Sigmoid colon (tissue), 7 donors: ENCODE results near the gene LAMB2. TPM values are rescaled to one million over a fixed set of nuclear protein-coding genes. Genes with fewer than 3 reads are reported as not detected.

Experiments
- DNase-seq: peaks from one replicate; pipeline ENCODE4 v3.0.0-alpha.2; 2019
- H3K27ac ChIP-seq, 4 donors: fragments of 200-600 bp; sonication (generic); one replicate each; pipeline ENCODE4 v1.5.1; 2016 to 2019; ENCODE audit warnings: mild to moderate bottlenecking in 1 of 4
- H3K27me3 ChIP-seq, 3 donors: fragments of 200-600 bp; sonication (generic); one replicate each; pipeline ENCODE4 v1.5.1; 2019; ENCODE audit warnings: mild to moderate bottlenecking in 1 of 3
- H3K36me3 ChIP-seq, 4 donors: fragments of 200-600 bp; sonication (generic); one replicate each; pipeline ENCODE4 v1.5.1; 2016 to 2019
- H3K4me1 ChIP-seq, 4 donors: fragments of 200-600 bp; sonication (generic); one replicate each; pipeline ENCODE4 v1.5.1; 2017 to 2019
- H3K4me3 ChIP-seq, 4 donors: fragments of 200-600 bp; sonication (generic); one replicate each; pipeline ENCODE4 v1.5.1; 2017 to 2019; ENCODE audit warnings: mild to moderate bottlenecking in 2 of 4, moderate library complexity in 1 of 4
- H3K9me3 ChIP-seq, 4 donors: fragments of 200-600 bp in 3 of 4; sonication (generic) in 3 of 4; one replicate each; pipeline versions ENCODE4 v1.5.1 to v1.6.1; 2013 to 2019
- EP300 ChIP-seq, 4 donors: sonication (generic); formaldehyde crosslinking; IDR thresholded peaks; one replicate each; pipeline ENCODE4 v1.6.1; 2017; ENCODE audit warnings: antibody characterized with exemption in 4 of 4
- POLR2A ChIP-seq, 2 donors: fragments of 450-650 bp; IDR thresholded peaks; one replicate each; pipeline ENCODE4 v1.6.1; 2016; ENCODE audit warnings: antibody characterized with exemption in 2 of 2, mild to moderate bottlenecking in 2 of 2, moderate library complexity in 2 of 2
- POLR2AphosphoS5 ChIP-seq, 4 donors: sonication (generic); formaldehyde crosslinking; IDR thresholded peaks; one replicate each; pipeline ENCODE4 v1.6.1; 2017; ENCODE audit warnings: antibody characterized with exemption in 4 of 4
- WGBS, 2 donors: extraction: QIAGEN DNeasy Blood & Tissue Kit; methylation state at CpG; one replicate each; pipeline ENCODE4 v1.1.7; 2013; 5-methylcytosine and 5-hydroxymethylcytosine counted together
- intact Hi-C: fragments of 100-400 bp; cut with DNase I; formaldehyde crosslinking; loops from one replicate; pipeline ENCODE4 v1.15.1; 2023
- polyA plus RNA-seq, 3 donors: library from polyadenylated mRNA; stranded (reverse); fragments of 200-250 nt; gene quantifications; one replicate each; pipeline ENCODE4 v1.2.3, GENCODE V29; 2013
- total RNA-seq, 4 donors: library from RNA; depleted of rRNA; stranded (reverse); fragments of >200 nt; gene quantifications; one replicate each; pipeline ENCODE4 v1.1.0, GENCODE V29; 2016
- TF ChIP-seq, protein P1 (sequence below), 4 experiments: fragments of 450-650 bp in 3 of 4; fragments of 200-600 bp in 1 of 4; IDR thresholded peaks; one replicate each; pipeline ENCODE4 v1.5.1; 2016 to 2019; ENCODE audit warnings: antibody characterized with exemption in 4 of 4, mild to moderate bottlenecking in 3 of 4, moderate library complexity in 2 of 4
- donor health status: healthy with polysubstance abuse.
- donor health status: Bipolar disorder and iron deficiency.
- donor health status: healthy.

Gene LAMB2
- total and polyA plus RNA-seq, 7 donors = 10.2 to 612 (median 252) TPM

DNA sequence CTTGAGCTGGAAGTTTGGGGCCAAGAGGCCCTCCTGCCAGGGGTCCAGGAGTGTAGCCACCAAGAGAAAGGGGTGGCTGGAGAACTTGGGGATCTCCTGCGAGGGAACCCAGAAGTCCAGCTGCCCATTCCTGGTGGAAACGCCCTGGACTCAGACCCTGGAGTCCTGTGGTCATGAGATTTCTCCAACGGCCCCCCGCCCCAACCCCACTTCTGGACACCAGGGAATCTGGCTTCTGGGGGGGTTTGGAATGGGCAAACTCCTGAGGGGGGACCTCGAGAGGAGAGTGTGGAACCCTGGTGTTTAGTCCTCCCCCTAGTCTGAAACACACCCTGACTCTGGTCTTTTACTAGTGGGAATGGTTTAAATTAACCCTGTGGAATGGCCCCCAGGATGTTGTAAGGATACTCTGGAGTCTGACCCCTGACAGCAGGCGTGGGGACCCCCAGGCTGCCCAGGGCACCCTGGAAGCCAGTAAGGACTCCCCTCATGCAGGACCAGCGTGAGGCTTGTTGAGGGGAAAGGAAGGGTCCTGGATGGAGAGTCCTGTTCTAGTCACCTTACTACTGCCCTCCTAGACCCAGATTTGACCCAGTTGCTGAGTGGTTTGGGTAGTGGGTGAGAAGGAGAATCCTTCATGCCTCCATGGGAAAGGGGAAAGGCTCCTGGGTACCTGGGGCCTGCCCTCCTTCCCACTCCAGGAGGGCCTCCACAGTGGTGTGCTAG lies 39.1 kb upstream of the LAMB2 start:
- Histone ChIP-seq H3K9me3 (no peaks in the 10 kb centered on the region), H3K27me3 (no peaks in the 10 kb centered on the region), H3K4me3 (peak overlapping the region; percentile 58 to 93 (median 70)), H3K4me1 (peaks cover 0 to 60% (median 42%) of the 10 kb centered on the region in 4 donors), H3K27ac (peak overlapping the region; percentile 85 to 95 (median 88)), H3K36me3 (peaks cover 3 to 29% (median 20%) of the 10 kb centered on the region in 4 donors)
- TF ChIP-seq EP300 (IDR thresholded peaks at IDR 0.05) (no peak), POLR2A (IDR thresholded peaks at IDR 0.05) (no peak), POLR2AphosphoS5 (IDR thresholded peaks at IDR 0.05) (no peak)
- TF ChIP-seq, protein P1, sequence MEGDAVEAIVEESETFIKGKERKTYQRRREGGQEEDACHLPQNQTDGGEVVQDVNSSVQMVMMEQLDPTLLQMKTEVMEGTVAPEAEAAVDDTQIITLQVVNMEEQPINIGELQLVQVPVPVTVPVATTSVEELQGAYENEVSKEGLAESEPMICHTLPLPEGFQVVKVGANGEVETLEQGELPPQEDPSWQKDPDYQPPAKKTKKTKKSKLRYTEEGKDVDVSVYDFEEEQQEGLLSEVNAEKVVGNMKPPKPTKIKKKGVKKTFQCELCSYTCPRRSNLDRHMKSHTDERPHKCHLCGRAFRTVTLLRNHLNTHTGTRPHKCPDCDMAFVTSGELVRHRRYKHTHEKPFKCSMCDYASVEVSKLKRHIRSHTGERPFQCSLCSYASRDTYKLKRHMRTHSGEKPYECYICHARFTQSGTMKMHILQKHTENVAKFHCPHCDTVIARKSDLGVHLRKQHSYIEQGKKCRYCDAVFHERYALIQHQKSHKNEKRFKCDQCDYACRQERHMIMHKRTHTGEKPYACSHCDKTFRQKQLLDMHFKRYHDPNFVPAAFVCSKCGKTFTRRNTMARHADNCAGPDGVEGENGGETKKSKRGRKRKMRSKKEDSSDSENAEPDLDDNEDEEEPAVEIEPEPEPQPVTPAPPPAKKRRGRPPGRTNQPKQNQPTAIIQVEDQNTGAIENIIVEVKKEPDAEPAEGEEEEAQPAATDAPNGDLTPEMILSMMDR (IDR thresholded peaks at IDR 0.05) = no peak
- DNase-seq = no peak
- intact Hi-C loops = loop anchor here (1.0 to 5.0 kb wide), 7 partner anchors 27 to 277 kb away; partner anchors contain the start of genes C3orf62, GPX1 and USP4
- 46 to 49% methylated on average over 7 of the region's 7 CpGs for WGBS, 2 donors

DNA sequence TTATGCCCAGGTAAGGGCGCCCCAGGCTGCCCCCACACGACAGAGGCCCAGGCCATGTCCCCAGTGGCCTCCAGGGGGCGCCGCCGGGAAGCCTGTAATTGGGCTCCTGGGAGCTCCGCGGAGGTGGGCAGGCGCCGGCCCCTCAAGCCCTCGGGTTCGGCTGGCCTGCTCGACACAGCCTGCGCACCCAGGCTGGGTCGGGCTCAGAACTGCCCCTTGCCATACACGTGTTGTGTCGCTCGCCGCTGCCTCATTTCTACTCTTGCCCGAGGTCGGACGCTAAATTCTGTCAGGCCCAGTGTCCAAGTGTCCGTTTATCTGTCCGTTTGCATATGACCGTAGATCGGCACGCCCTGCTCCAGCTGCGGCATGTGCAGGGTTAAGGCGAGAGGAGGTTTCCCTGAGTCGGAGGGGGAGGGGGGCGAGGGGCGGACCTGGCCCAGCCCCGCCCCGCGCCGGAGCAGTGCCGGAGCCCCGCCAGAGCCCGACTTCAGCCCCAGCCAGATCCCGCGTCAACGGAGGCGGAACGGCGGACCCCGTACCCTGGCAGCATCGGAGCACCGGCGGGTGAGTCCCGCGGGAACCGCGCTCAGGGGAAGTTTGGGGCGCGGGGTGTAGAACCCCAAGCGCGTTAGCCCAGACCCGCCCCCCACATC lies 38.4 kb upstream of the LAMB2 start, which contains the start of gene KLHDC8B:
KLHDC8B (plus strand) TSS at position 480 of the 656 bp plus-strand sequence. CDS start 1,172 bp downstream, outside the sequence.
- Histone ChIP-seq H3K36me3 (peaks cover 3 to 23% (median 17%) of the 10 kb centered on the region in 4 donors), H3K4me1 (peaks cover 0 to 60% (median 48%) of the 10 kb centered on the region in 4 donors), H3K9me3 (no peaks in the 10 kb centered on the region), H3K4me3 (peak within 1 kb of the TSS; percentile 58 to 93 (median 70)), H3K27me3 (no peaks in the 10 kb centered on the region), H3K27ac (peak within 1 kb of the TSS; percentile 85 to 95 (median 88))
- 1% methylated on average over 57 of the region's 57 CpGs for WGBS, 2 donors
- intact Hi-C loops = loop anchor here (1.0 to 5.0 kb wide), 7 partner anchors 28 to 278 kb away; partner anchors contain the start of genes C3orf62, GPX1 and USP4
- peak; percentile 96 for DNase-seq
- TF ChIP-seq, protein P1 (IDR thresholded peaks at IDR 0.05) = peak; percentile 94 to 98 (median 96)
- TF ChIP-seq POLR2A (IDR thresholded peaks at IDR 0.05) (peak; percentile 31 to 76), EP300 (IDR thresholded peaks at IDR 0.05) (peak in 1 of 4 donors; percentile 9), POLR2AphosphoS5 (IDR thresholded peaks at IDR 0.05) (peak; percentile 64 to 93 (median 87))

DNA sequence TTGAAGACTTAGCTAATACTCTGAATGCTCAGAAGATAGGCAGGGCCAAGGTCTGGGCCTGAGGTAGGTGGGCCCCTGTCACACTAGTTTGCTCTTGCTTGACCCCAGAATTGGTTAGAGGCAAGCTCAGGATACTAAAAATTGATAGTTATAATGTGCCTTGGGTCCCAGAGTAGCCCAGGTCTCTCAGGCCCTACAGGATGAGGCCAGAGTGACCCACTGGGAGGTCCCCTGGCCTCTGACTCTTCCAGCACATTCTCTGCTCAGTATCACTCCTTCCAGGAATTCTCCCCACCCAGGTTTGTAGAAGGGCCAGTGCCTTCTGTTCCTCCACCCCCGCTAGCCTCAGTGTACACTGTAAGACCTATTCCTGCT lies 37.9 kb upstream of the LAMB2 start:
- H3K9me3 ChIP-seq = no peaks in the 10 kb centered on the region
- H3K4me3 ChIP-seq = peak overlapping the region in 3 of 4 donors; percentile 58 to 93 (median 76)
- 0 to 12% methylated on average over 1 of the region's 1 CpG for WGBS, 2 donors
- no peak for DNase-seq
- TF ChIP-seq EP300 (IDR thresholded peaks at IDR 0.05) = no peak
- no peak for TF ChIP-seq POLR2AphosphoS5 (IDR thresholded peaks at IDR 0.05)
- TF ChIP-seq, protein P1 (IDR thresholded peaks at IDR 0.05) = no peak
- TF ChIP-seq POLR2A (IDR thresholded peaks at IDR 0.05) = no peak
- peak overlapping the region; percentile 85 to 95 (median 88) for H3K27ac ChIP-seq
- H3K27me3 ChIP-seq = no peaks in the 10 kb centered on the region
- peaks cover 0 to 57% (median 48%) of the 10 kb centered on the region in 4 donors for H3K4me1 ChIP-seq
- peaks cover 3 to 18% (median 13%) of the 10 kb centered on the region in 4 donors for H3K36me3 ChIP-seq
- intact Hi-C loops = loop anchor here (1.0 to 5.0 kb wide), 7 partner anchors 28 to 278 kb away; partner anchors contain the start of genes C3orf62, GPX1 and USP4

DNA sequence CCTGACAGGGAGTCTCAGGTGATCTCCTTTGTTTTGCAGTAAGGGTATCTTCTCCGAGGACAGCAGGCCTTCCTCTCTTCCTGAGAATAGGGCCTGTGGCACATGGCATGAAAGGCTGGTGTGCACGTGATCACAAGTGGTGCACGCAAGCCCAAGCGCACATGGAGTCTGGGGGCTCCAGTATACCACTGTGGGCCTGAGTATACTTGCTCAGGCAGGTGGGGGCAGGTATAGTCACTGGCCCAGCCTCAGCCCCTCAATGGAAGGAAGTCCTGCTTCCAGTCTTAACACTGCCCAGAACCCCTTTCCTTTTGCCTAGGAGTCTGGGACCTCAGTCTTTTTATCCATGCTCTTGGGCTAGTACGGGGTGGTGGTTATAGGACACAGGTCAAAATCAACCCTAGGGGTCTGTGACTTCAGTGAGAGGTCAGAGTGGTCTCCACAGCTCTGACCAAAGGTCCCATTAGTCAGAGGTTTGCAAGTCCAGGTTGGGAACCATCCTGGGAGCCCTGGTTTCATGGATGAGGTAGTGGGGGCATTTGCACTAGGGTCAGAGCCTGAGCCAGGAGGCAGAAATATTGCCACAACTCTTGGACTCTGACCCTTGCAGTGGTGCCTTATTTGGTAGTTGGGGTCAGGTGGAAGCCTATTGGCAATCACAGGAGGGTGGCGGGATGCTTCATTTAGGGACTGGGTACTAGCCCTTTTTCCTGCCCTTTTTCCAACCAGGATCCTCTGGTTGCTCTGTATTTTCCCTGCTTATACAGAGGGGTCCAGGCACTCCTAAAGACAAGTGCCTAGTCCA lies 34.1 kb upstream of the LAMB2 start:
- DNase-seq = no peak
- peaks cover 0 to 18% (median 11%) of the 10 kb centered on the region in 4 donors for H3K36me3 ChIP-seq
- peaks cover 0 to 35% (median 27%) of the 10 kb centered on the region in 4 donors for H3K4me1 ChIP-seq
- H3K27ac ChIP-seq = peak overlapping the region; percentile 85 to 92 (median 88)
- H3K9me3 ChIP-seq = no peaks in the 10 kb centered on the region
- H3K4me3 ChIP-seq = peak overlapping the region in 3 of 4 donors; percentile 79 to 96 (median 81)
- WGBS, 2 donors = 94 to 96% methylated on average over 6 of the region's 6 CpGs
- no peak for TF ChIP-seq EP300 (IDR thresholded peaks at IDR 0.05)
- TF ChIP-seq, protein P1 (IDR thresholded peaks at IDR 0.05) = no peak
- TF ChIP-seq POLR2A (IDR thresholded peaks at IDR 0.05) = no peak
- TF ChIP-seq POLR2AphosphoS5 (IDR thresholded peaks at IDR 0.05) = no peak
- H3K27me3 ChIP-seq = no peaks in the 10 kb centered on the region
- intact Hi-C loops = loop anchor here (5.0 kb wide), 1 partner anchor 35 kb away; the partner anchor contains the start of gene LAMB2
